ENCODE measurements around the gene PRTFDC1.

DNA sequence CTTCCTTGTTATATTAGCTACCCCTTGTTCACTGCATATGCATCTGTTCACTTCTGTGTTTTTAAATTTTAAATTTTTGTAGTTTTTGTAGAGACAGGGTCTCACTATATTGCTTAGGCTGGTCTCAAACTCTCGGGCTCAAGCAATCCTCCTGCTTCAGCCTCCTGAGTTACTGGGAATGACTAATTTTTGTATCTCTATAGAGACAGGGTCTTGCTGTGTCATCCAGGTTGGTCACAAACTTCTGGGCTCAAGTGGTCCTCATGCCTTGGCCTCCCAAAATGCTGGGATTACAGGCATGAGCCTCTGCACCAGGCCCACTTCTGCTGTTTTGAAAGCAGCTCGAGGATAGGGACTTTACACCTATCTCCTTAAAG, 64.6 kb downstream of the PRTFDC1 start:
- TF ChIP-seq, protein P1, sequence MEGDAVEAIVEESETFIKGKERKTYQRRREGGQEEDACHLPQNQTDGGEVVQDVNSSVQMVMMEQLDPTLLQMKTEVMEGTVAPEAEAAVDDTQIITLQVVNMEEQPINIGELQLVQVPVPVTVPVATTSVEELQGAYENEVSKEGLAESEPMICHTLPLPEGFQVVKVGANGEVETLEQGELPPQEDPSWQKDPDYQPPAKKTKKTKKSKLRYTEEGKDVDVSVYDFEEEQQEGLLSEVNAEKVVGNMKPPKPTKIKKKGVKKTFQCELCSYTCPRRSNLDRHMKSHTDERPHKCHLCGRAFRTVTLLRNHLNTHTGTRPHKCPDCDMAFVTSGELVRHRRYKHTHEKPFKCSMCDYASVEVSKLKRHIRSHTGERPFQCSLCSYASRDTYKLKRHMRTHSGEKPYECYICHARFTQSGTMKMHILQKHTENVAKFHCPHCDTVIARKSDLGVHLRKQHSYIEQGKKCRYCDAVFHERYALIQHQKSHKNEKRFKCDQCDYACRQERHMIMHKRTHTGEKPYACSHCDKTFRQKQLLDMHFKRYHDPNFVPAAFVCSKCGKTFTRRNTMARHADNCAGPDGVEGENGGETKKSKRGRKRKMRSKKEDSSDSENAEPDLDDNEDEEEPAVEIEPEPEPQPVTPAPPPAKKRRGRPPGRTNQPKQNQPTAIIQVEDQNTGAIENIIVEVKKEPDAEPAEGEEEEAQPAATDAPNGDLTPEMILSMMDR (conservative IDR thresholded peaks at IDR 0.05) = no peak
- no peak for TF ChIP-seq EZH2 (IDR thresholded peaks at IDR 0.05; ENCODE audit: low read depth)
